Activated T-cell treated with anti-CD3 and anti-CD28 coated beads for 24 hours (primary cell): Measurements from ENCODE around the gene NTM.
"Not testable (repeated sequence)": the region's sequence is repeated elsewhere in the genome, so short reads cannot be mapped to it uniquely, and the experiment has no call there.

Experiments used
- DNase-seq: peaks from one replicate; pipeline ENCODE4 v3.0.0-alpha.2; 2020; ENCODE audit warnings: low read depth

NTM gene

DNA sequence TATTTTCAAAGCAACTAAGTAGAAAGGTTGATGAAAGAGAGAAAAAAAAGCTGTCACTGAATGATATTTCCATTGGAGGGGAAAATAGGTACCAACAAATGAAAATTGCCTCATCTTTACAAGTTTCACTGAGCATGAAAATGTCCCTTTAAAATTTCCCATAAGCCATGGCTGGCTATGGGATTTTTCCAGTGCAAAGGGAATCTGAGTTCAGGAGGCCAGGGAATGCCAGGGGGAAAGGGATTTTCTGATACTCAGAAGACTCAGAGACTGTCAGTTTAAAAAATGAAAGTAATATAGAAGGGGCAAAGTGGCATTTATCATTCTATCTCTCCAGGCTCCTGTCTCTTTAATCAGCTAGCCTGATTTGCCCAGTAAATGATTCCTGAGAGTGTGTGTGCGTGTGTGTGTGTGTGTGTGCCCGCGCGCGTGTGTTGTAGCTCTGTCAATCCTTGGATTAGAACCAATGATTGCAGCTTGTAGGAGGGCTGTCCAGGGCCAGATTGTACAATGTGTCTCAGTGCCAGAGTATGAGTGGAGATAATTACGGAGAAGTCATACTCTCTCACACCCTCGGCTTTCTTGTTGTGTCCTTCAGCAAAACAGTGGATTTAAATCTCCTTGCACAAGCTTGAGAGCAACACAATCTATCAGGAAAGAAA is at the start of gene NTM:
NTM (plus strand) TSS at position 526 of the 662 bp plus-strand sequence.
- DNase-seq: no peak

DNA sequence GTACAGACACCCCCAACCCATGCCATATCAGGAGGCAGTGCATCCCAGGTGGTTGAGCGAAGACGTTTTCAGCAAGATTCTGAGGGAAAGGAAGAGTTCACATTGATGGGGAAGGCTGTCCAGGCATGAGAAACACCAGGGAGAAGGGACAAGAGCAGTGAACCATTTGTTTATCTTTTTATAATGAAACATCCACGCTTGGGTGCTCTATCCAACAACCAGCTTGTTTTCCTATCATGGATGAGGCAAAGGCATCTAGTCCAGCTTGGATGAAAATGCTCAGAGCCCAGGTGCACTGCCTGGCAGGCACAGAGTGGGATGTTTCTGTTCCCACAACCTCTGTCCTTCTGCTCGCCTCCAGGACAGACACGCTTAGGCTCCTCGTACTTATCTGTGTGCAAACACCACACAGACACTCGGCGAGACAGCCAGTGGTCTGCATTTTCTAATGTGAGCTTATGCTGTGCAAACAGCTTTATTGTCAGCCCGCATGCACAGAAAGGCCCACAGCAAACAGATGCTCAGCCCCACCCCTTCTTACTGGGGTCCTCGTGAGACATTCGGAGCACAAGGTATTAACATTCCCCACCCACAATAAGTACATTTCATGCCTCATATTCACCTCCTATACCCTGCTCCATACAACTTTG is 45.4 kb upstream of the NTM start:
- DNase-seq: no peak

DNA sequence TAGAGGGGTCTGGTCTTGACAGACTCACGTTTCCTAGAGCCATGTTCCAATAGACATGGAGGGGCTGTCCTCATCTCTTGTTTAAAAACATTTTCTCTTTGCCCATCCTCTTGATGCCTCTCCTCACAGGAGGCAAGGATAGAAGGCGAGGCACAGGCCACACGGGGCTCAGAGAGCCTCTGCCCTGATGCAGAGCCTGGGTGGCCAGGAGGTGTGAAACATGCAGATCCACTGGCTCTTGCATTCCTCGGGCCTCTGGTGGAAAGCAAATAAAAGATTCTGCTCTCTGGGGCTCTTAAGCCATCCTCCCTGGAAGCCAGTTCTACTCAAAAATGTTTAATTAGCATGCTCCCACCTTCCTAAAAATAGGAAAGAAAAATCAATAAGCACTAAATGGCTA is 43.6 kb upstream of the NTM start:
- no peak for DNase-seq

DNA sequence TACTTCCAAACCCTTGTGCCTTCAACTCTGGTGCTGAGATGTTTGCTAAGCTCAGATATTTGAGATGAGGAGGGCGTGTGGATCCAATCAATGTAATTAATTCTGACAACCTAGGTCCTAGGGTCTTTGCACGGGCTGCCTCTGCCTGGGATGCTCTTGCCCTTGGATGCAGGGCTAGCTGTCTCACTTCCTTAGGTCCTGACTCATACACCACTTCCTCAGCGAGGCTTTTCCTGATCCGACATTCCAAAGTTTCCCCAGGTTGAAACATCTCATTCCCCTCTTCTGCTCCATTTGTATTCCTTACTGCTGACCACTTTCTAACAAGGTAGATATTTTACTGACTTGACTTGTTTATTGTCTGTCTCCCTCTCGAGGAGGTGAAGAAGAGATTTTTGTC is 43.0 kb upstream of the NTM start:
- DNase-seq: no peak

DNA sequence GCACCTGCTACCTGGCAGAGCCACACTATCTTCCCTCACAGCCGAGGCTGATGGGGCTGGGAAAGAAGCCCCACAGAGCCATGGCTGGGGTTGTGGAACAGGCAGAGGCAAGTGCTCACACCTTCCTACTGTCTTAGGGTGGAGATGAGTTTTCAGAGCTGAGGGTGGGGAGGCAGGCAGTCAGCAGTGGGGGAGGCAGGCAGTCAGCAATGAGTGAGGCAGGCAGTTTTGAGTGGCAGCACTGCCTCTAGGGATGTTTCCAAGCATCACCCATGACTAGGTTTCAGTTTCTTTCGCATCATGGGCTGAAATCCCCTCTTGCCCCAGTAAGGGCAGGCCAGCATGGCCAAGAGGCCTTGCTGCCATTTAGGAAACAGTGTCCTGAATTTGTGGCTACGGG is 41.6 kb upstream of the NTM start:
- no peak for DNase-seq

DNA sequence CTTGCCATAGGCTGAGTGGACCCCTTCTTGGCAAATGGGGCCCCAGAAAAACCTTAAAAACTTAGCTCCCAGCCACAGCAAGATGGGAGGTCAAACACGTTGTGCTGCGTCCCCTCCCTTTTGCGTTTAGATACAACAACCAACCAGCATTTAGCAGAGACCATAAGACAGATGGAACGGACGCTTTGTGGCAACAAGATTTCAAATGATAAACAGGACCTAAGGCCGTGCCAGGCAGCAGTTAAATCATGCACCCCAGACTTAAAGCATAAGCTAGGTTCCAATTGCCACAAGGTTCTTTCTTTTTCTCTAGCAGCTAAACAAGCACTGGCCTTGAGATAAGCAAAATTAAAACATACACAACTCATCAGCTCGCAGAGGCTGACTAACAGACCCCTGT is 39.4 kb upstream of the NTM start:
- no peak for DNase-seq

DNA sequence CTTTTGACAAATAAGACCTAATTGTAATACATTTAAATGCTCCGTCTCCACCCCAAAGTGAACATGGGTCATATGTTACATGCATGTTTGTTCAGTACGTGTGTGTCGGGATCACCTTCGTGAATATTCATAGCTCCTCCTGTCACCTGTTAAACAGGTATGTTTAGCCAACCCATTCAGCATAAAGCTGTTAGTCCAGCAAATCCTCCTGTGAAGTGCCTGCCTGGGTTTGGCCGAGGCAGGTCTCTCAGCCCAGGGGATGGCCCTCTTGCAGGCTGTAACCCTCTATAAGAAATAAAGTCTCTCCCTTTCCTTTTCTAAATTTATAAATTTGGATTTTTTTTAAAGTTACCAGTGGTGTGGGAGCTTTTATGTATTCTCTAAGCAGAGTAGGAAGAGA is 38.9 kb upstream of the NTM start:
- DNase-seq: no peak

DNA sequence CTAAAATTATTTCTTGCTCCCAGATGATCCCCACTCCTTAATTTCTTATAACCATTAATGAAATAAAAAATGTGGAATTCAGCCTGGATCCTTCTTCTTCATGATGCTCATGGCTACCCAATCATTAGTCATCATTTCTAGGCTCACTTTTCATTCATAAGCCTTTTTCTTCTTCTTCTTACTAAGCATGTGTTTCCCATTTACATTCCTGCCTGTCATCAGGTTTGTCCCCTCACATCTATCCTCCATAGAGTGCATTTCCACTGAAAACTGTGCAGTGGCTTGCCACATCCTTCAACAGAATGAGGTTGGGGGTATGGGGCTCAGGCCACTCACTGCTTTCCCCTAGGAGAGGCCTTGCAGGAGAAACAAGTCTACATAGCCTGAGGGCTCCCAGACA is 35.8 kb upstream of the NTM start:
- DNase-seq: no peak

DNA sequence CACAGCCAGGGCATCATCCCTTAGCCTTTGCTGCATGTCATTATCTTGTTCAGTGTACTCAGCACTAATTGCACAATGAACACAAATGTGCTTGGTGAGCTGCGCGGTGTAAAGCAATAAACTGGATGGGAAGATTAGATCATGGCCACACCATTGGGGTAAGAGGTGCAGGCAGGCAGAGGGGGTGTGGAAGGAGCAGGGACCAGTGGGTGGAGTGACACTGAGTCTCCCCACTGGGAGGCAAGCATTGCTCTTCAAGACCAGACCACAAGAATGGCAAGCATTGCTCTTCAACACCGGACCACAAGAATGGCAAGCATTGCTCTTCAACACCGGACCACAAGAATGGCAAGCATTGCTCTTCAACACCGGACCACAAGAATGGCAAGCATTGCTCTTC is 28.5 kb upstream of the NTM start:
- not testable (repeated sequence) for DNase-seq

DNA sequence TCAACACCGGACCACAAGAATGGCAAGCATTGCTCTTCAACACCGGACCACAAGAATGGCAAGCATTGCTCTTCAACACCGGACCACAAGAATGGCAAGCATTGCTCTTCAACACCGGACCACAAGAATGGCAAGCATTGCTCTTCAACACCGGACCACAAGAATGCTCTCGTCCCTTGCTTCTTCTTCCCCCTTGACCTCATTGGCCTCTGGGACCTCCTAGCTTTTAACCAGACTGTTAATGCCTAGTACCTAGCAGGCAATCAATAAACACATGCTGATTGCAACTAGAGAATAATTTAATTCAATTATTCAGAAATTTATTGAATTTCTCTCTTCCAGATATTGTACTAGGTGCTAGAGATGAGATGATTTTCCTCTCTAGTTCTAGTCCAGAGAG is 28.0 kb upstream of the NTM start:
- DNase-seq: not testable (repeated sequence)

DNA sequence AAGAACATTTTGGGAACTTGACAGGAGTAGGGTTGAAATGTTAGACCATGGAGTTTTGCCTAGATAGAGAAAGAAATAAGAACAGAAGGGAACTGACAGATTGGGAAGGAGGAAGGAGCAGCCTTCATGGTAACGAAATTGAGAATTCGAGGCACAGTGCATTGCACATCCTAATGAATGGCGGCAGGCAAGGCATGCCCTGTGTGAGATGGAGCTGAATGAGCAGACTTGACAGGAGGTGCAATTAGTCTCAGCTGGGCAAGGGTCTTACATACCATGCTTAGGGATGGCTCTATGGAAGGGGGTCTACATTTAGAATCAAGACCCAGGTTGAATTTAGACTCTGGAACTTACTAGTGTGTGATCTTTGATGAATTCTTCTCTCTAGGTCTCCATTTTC is 25.0 kb upstream of the NTM start:
- no peak for DNase-seq

DNA sequence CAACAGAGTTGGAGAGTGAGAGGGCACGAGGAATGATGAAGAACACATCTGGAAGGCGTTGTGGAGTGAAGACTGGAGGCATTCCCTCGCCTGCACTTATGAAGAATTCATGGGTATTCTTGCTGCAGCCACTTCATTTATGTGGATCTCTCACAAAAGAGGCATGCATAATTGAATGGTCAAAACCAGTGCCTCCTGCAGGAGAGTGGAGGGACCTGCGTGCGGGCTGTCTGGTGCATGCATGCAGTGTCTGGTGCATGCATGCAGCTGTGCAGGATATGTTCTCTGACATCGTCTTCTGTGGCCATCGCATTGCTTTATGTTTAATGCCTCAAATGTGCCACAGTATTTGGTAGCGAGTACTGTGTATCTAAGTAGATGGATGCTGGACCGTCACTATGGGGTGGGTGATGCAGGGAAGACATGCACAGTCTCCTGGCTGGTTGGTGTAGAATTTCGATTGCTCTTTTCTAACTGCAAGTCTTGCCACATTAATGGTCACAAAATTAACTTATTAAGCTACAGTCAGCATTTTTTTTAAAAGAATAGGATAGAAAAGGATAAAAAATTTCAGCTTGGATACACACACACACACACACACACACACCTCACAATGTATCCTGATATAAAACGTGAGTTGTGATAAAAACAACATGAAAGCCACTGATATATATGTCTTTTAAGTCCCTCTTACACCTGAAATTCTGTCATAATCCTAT is 20.9 kb upstream of the NTM start:
- DNase-seq: no peak

DNA sequence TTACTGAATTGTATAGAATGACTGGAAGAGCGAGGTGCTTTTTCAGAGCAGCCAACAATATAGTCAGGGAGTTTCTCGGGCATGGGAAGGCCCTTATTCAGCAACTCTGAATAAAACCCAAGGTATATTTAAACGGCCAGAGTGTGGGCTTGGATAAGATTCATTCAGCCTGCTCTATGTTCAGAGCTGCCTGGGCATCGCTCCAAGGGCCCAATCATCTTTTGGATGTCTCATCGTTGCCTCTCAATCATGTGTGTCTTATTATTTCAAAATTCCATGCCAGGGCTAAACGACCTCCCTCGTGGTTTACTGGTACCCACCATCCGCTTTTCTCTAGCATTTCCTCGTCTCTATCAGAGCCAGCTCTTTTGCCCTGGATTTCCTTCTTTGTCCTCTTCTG is 19.5 kb upstream of the NTM start:
- DNase-seq: no peak

DNA sequence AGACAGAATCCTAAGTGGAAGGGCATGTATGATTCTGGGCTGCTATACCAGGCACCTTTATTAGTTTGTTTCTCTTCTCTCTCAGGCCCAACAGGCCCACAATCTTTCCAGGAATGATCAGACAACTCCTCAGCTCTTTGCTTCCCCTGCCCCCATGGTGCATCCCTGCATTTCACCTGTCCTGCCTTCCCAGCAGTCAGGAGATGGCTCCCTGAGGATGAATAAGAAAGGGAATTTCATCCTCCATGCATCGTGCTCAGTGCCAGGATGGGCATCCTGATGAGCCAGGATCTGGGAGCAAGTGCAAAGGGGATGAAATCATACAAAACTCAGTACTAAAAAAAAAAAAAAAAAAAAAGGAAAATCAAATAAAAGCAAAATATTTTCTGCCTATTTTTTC is 18.6 kb upstream of the NTM start:
- no peak for DNase-seq

DNA sequence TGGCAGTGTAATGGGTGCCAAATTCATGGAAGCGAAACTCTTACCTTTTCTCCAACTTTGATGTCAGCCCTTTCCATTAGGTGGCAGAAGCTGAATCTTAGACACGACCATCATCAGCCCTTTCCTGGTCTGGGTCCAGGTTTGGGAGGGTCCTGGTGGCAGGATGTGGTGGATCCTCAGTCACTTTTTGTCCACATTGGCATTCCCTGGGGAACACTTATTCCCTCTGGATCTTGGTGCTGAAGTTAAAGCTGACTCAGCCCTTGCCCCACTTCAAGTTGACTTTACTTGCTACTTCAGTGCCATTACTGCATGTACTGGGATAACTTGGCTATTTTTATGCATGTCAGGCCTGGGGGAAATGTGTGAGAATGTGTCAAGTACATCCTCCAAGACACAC is 16.6 kb upstream of the NTM start:
- no peak for DNase-seq

DNA sequence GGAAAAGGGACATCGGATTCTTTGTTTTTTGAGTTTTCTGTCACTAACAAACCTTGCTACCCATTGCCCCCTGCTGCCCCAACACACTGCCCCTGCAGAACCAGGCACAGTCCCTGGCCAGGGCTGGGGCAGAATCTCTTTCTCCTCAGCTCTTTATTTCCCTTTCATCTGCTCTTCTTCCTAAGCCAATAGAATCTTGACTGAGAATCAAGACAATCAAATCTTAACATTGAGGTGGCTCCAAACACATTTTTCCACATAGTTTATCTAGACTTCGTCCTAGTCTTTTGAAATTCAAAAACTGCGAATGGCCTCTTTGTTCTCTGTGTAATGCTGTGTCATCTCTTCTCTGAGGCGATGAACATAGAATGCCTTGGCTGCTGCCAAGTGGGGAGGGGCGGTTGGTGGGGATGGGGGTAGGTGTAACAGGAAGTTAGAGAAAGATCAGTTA is 16.1 kb upstream of the NTM start:
- DNase-seq: no peak

DNA sequence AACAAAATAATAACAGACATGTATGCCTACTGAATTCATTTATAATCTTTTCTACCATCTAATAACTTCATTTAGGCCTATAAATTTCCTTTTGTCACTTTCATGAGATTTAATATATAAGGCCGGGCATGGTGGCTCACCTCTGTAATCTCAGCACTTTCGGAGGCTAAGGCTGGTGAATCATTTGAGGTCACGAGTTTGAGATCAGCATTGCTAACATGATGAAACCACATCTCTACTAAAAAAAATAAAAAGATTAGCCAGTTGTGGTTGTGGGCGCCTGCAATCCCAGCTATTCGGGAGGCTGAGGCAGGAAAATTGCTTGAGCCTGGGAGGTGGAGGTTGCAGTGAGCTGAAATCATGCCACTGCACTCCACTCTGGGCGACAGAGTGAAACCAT is 14.2 kb upstream of the NTM start:
- no peak for DNase-seq

DNA sequence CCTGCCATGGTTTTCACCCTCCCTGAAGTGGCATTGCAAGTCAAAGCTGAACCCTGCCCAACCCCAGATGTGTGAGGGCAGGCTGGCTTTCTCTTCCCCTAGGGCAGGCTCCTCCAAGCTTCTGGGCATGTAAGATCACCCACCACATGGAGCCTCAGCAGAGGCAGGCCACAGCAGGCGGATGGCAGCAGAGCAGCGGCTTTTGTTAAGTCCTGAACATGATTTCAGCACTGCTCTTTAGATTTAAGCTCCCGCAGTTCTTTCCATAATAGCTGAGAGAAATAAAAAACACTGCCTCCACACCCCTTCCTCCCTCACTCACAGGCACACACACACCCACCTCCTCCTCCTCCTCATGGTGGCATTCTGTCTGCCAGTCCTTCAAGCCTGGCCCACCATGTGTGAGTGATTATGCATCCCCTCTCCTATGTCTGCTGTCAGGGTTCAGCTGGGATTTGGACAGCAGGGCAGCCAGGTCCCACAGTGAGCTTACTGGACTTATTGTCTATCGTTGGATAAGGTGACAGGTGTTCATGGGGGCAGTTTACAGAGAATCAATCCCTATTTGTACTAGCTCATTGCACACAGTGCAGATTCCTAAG is 5.0 kb upstream of the NTM start:
- DNase-seq: no peak

DNA sequence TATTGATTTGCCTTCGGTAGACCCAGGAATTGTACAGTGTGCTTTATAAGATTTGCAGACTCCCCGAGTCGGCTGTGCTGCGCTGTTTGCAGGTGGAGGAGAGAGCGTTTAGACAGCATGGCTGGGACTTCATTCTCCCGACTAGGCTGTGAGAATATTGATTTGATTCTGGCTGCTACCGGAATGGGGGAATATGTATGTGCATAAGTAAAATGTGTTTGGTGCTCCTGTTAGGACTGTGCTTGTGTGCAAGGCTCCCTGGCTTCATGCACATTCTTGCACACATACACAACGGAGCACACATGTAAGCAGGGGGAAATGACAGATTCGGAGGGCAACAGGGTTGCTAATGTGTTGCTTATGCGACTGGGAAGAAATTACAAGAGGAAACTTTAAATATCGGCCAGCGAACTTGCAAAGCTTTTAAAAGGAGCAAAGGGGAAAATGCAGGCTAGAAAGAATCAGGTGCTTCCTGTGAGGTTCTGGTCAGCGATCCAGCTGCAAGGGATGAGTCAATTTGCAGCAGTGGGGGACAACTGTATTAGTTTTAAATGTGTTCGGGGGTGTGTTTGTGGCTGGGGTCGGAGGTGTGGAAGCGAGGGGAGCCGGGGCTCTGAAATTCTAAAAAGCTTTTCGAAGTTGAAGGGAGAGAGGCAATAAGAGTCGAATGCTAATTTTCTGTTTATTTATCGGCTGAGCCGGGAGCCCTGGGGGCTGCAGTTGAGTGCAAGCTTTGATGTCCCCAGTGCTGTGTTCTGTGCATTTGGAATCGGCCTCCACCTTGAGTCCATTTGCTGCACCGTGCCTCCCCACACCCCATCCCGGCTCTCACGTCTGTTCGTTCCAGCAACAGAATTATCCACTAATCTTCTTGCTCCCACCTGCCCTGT is 731 bp downstream of the NTM start:
- DNase-seq: no peak

DNA sequence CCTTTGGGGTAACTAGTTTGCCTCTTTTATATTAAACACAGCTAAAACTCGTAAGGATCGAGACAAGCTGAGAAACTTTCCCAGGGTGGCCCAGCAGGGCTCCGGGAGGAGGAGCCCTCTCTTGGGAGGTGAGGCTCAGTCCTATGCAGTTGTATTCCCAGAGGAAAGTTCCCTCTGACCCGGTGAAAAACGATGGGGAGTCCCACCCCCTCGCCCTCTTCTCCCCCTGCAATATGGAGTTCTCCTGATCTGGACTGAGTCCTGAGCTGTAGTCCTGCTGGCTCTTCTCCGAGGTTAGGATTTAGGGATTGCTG is 1.3 kb downstream of the NTM start:
- no peak for DNase-seq

DNA sequence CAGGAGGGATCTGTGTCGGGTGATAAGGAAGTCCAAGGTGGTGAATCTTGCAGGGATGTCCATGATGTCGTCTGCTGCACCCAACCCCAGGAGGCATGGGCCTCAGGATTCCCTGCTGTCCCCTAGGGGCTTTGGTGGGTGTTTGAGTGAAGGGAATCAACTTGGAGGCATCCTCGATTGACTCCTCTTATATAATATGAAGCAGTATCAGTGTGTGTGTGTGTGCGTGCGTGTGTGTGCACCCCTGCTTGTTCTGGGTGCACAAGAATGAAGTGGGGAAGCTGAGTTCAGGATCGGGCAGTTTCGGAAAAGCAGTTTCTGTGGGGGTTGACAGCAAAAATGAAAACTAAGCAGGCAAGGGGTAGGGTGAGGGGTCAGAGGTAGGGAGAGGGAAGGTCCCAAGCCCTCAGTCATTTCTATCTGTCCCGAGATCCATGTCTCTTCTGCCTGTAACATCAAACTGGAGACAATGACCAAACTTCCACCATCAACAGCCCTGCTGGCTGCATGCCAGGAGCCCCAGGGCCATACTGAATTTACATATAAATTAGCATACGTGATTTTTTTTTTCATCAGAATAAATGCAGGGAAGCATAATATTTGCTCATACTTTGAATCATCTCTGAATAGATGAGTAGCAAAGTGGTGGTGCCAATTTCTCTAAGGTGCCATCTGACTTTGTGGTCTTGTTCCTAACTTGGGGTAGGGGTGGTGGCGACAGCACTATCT is 2.0 kb downstream of the NTM start:
- no peak for DNase-seq
